ENCODE data around the gene ZNF441. TPM values are rescaled to one million over a fixed set of nuclear protein-coding genes. Genes with fewer than 3 reads are reported as not detected.
"Not testable (repeated sequence)": the region's sequence is repeated elsewhere in the genome, so short reads cannot be mapped to it uniquely, and the experiment has no call there.

Gene ZNF441
- total RNA-seq, 1 donor, result 5.6 TPM

DNA sequence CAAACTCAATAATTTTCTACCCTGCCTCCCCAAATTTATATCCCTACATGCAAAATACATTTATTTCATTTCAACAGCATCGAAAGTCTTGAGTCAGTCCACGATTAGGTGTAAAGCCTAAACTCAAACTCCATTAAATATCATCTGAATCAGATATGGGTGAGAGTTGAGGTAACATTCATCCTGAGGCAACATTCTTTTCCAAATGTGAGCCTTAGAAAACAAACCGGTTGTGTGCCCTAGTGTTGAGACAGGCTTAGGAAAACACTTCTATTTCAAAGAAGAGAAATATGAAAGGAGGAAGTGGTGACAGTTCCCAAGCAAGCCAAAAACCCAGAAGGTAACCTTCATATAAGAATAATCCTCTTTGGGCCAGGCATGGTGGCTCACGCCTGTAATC, 12.1 kb upstream of the ZNF441 start:
- TF ChIP-seq, protein P1, sequence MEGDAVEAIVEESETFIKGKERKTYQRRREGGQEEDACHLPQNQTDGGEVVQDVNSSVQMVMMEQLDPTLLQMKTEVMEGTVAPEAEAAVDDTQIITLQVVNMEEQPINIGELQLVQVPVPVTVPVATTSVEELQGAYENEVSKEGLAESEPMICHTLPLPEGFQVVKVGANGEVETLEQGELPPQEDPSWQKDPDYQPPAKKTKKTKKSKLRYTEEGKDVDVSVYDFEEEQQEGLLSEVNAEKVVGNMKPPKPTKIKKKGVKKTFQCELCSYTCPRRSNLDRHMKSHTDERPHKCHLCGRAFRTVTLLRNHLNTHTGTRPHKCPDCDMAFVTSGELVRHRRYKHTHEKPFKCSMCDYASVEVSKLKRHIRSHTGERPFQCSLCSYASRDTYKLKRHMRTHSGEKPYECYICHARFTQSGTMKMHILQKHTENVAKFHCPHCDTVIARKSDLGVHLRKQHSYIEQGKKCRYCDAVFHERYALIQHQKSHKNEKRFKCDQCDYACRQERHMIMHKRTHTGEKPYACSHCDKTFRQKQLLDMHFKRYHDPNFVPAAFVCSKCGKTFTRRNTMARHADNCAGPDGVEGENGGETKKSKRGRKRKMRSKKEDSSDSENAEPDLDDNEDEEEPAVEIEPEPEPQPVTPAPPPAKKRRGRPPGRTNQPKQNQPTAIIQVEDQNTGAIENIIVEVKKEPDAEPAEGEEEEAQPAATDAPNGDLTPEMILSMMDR (IDR thresholded peaks at IDR 0.05; ENCODE audit: insufficient read depth, low read depth, low read length), result no peak
- H3K4me3 ChIP-seq (ENCODE audit: low read depth, low read length), result no peak overlapping the region
- no peak for DNase-seq (ENCODE audit: low read depth)

DNA sequence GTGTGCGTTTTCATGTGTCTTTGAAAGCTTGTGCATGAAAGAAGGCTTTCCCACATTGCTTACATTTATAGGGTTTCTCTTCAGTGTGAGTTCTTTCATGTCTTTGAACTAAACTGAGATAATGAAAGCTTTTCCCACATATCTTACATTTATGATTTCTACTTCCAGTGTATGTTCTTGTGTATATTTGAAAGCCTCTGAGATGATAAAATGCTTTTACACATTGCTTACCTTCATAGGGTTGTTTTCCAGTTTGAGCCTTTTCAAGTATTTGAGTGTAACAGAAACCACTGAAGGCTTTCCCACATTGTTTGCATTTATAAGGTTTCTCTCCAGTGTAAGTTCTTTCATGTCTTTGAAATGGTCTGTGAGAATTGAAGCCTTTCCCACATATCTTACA, 9.8 kb upstream of the ZNF441 start:
- DNase-seq (ENCODE audit: low read depth), result no peak

DNA sequence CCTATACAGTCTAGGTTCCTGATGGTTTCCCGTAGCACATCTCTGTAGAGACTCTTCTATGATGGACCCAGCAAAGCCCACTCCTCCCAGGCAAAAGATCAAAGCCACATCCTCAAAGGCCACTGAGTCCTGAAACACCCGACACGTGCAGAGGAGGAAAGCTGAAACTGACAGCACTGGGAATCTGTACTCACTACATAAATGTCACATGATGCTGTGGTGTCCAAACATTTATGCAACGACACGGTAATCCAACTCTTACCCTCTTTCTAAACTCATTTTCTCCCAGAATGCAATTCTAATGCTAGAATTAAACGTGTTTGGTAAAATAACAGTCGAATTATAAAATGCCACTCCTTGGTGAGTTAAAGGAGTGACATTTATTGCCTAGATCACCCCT, 7.0 kb upstream of the ZNF441 start:
- no peak for DNase-seq (ENCODE audit: low read depth)
- TF ChIP-seq, protein P1 (IDR thresholded peaks at IDR 0.05; ENCODE audit: insufficient read depth, low read depth, low read length), result no peak
- H3K4me3 ChIP-seq (ENCODE audit: low read depth, low read length), result no peak overlapping the region

More for the DNA sequence above, 9.8 kb upstream of the ZNF441 start:
- no peak overlapping the region for H3K4me3 ChIP-seq (ENCODE audit: low read depth, low read length)
- TF ChIP-seq, protein P1 (IDR thresholded peaks at IDR 0.05; ENCODE audit: insufficient read depth, low read depth, low read length), result no peak

DNA sequence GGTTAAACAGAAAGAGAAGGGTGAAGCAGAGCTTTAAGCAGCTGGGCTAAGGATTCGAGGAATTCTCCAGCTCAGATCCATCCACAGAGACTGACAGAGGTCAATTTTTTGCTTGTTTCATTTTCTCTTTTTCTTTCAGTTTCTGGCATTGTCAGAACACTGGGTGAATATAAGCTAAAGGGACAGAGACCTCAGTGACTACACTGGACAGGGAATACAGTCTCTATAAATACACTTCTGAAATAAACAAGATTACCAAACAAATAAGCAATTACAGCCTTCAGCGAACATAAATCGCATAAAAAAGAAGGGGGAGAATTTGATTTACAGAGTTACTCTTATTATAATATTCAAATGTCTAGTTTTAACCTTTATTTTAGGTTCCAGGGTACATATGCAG, 3.7 kb upstream of the ZNF441 start:
- no peak for DNase-seq (ENCODE audit: low read depth)
- TF ChIP-seq, protein P1 (IDR thresholded peaks at IDR 0.05; ENCODE audit: insufficient read depth, low read depth, low read length), result no peak
- no peak overlapping the region for H3K4me3 ChIP-seq (ENCODE audit: low read depth, low read length)

DNA sequence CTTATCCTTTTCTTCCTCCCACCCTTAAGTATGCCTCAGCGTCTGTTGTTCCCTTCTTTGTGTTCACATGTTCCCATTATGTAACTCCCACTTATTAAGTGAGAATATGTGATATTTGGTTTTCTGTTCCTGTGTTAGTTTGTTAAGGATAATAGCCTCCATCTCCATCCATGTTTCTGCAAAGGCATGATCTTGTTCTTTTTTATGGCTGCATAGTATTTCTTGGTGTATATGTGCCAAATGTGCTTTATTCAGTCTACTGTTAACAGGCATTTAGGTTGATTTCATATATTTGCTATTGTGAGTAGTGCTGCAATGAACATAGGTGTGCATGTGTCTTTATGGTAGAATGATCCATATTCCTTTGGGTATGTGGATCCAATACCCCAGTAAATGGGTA, 3.2 kb upstream of the ZNF441 start:
- no peak for DNase-seq (ENCODE audit: low read depth)
- H3K4me3 ChIP-seq (ENCODE audit: low read depth, low read length), result no peak overlapping the region
- TF ChIP-seq, protein P1 (IDR thresholded peaks at IDR 0.05; ENCODE audit: insufficient read depth, low read depth, low read length), result no peak

DNA sequence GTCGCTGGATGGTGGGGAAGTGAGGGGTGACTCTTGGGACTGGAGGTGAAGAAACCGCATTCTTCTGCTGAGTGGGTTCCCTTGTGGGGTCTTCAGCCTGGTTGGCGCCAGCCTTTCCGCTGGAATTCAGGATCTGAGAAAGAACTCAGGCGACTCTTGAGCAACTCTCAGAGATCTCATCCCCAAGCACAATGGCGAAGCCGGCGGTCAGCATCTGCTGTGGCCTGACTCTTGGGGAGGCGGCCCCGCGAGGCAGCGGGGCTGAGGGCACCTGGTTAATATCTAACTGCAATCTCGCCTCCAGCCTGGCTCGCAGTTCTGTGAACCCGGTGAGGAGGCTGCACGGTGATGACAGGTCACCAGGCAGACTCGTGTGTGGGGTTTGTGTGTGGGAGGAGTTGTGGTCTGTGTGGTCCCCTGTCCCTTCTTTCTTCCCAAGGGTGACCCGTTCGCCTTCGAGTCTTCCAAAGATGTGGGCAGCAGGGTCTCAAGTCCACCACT, 883 bp downstream of the ZNF441 start:
- peak; percentile 45 for DNase-seq (ENCODE audit: low read depth)
- peak overlapping the region; percentile 86 for H3K4me3 ChIP-seq (ENCODE audit: low read depth, low read length)
- TF ChIP-seq, protein P1 (IDR thresholded peaks at IDR 0.05; ENCODE audit: insufficient read depth, low read depth, low read length), result no peak

DNA sequence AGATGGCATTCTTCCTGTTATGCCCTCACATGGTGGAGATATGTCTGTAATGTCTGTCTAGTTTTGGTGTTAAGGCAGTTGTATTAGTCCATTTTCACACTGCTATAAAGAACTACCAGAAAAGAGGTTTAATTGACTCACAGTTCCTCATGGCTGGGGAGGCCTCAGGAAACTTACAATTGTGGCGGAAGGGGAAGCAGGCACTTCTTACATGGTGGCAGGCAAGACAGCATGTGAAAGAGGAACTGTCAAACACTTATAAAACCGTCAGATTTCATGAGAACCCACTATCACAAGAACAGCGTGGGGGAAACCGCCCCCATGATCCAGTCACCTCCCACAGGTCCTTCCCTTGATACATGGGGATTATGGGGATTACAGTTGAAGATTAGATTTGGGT, 3.2 kb downstream of the ZNF441 start:
- DNase-seq (ENCODE audit: low read depth), result no peak
- TF ChIP-seq, protein P1 (IDR thresholded peaks at IDR 0.05; ENCODE audit: insufficient read depth, low read depth, low read length), result no peak
- no peak overlapping the region for H3K4me3 ChIP-seq (ENCODE audit: low read depth, low read length)

DNA sequence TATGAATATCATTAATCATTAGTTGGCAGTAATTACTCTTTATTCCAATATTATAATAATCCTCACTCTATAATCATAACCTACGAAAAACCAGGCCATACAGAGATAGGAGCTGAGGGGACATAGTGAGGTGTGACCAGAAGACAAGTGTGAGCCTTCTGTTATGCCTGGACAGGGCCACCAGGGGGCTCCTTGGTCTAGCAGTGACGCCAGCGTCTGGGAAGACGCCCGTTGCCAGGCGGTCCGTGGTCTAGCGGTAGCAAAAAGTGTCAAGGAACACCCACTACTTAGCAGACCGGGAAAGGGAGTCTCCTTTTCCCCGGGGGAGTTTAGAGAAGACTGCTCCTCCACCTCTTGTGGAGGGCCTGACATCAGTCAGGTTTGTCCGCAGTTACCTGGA, 4.7 kb downstream of the ZNF441 start:
- DNase-seq (ENCODE audit: low read depth); H3K4me3 ChIP-seq (ENCODE audit: low read depth, low read length): not testable (repeated sequence)

DNA sequence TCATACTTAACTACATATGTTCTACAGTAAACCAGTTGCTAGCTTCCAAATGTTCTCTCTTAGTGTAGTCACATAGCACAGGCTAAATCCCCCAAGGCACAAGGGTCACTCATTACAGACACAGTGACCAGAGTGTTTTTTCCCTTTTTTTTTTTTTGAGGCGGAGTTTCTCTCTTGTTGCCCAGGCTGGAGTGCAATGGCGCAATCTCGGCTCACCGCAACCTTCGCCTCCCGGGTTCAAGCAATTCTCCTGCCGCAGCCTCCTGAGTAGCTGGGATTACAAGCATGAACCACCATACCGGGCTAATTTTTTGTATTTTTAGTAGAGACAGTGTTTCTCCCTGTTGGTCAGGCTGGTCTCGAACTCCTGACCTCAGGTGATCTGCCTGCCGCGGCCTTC, 9.9 kb downstream of the ZNF441 start:
- H3K4me3 ChIP-seq (ENCODE audit: low read depth, low read length); DNase-seq (ENCODE audit: low read depth): not testable (repeated sequence)

All from fibroblast of villous mesenchyme (primary cell).